Colonic mucosa (tissue), 4 donors: ENCODE results near the gene MTCL1. TPM values are rescaled to one million over a fixed set of nuclear protein-coding genes. Genes with fewer than 3 reads are reported as not detected.

Source experiments
- DNase-seq: peaks from one replicate; pipeline ENCODE4 v3.0.0-alpha.2; 2020
- H3K27ac ChIP-seq: fragments of 200-600 bp; one replicate; pipeline ENCODE4 v1.8.0; 2021
- H3K27me3 ChIP-seq: fragments of 200-600 bp; one replicate; pipeline ENCODE4 v1.8.0; 2021
- H3K36me3 ChIP-seq: fragments of 200-600 bp; one replicate; pipeline ENCODE4 v1.8.0; 2021
- H3K4me1 ChIP-seq: fragments of 200-600 bp; one replicate; pipeline ENCODE4 v1.8.0; 2021; ENCODE audit warnings: mild to moderate bottlenecking
- H3K4me3 ChIP-seq: fragments of 200-600 bp; one replicate; pipeline ENCODE4 v1.8.0; 2021
- H3K9ac ChIP-seq, 2 donors: one replicate each; pipeline ENCODE4 v1.7.0; 2013; ENCODE audit warnings: control low read depth in 2 of 2, low read depth in 2 of 2, low read length in 2 of 2
- H3K9me3 ChIP-seq: fragments of 200-600 bp; one replicate; pipeline ENCODE4 v1.8.0; 2021
- intact Hi-C: fragments of 100-400 bp; cut with DNase I; formaldehyde crosslinking; loops from one replicate; pipeline ENCODE4 v1.14.1; 2022
- total RNA-seq, 2 donors: library from RNA; stranded (reverse); fragmentation: NEBNext Ultra II Directional in 1 of 2; extraction: Animal tissue kit (Norgen Biotek cat#: 25700) in 1 of 2; gene quantifications; one replicate each; pipeline ENCODE4 v1.2.1, GENCODE V29; 2021
- TF ChIP-seq, protein P1 (sequence below): fragments of 200-600 bp; IDR thresholded peaks from one replicate; pipeline ENCODE4 v1.8.0; 2022; ENCODE audit warnings: antibody characterized with exemption, mild to moderate bottlenecking
- donor health status: healthy.
- donor health status: DM: no; HTN: no; CAD: no.
- donor health status: DM: no; HTN: no; CAD: no.

The MTCL1 gene
- total RNA-seq, 2 donors from 2014 or later: 2.3 to 20.8 TPM

DNA sequence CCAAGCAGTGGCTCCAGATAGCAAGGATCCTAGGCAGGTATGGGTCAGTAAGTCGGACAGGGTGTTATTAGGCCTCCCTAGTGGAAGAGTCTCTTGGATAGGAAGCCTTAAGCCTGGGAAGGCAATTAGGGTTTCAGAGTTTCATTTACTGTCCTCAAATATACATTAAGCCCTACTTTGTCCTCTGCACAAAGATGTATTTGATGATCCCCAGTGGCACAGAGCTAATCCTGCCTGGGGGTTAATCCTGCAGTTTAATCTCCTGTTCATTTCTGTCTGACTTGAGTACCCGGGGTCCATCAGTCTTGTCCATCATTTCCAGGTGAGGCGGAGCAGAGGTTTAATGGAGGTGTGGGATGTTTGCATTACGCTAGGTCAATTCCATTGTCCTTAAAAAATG is 62.0 kb downstream of the MTCL1 start:
- no peaks in the 10 kb centered on the region for H3K4me1 ChIP-seq
- no peak for DNase-seq
- H3K27ac ChIP-seq: no peak overlapping the region
- TF ChIP-seq, protein P1, sequence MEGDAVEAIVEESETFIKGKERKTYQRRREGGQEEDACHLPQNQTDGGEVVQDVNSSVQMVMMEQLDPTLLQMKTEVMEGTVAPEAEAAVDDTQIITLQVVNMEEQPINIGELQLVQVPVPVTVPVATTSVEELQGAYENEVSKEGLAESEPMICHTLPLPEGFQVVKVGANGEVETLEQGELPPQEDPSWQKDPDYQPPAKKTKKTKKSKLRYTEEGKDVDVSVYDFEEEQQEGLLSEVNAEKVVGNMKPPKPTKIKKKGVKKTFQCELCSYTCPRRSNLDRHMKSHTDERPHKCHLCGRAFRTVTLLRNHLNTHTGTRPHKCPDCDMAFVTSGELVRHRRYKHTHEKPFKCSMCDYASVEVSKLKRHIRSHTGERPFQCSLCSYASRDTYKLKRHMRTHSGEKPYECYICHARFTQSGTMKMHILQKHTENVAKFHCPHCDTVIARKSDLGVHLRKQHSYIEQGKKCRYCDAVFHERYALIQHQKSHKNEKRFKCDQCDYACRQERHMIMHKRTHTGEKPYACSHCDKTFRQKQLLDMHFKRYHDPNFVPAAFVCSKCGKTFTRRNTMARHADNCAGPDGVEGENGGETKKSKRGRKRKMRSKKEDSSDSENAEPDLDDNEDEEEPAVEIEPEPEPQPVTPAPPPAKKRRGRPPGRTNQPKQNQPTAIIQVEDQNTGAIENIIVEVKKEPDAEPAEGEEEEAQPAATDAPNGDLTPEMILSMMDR: no peak
- H3K36me3 ChIP-seq: no peaks in the 10 kb centered on the region
- no peaks in the 10 kb centered on the region for H3K27me3 ChIP-seq
- intact Hi-C loops: no loop called here
- H3K4me3 ChIP-seq: no peak overlapping the region
- H3K9ac ChIP-seq: no peak overlapping the region
- H3K9me3 ChIP-seq: no peaks in the 10 kb centered on the region

DNA sequence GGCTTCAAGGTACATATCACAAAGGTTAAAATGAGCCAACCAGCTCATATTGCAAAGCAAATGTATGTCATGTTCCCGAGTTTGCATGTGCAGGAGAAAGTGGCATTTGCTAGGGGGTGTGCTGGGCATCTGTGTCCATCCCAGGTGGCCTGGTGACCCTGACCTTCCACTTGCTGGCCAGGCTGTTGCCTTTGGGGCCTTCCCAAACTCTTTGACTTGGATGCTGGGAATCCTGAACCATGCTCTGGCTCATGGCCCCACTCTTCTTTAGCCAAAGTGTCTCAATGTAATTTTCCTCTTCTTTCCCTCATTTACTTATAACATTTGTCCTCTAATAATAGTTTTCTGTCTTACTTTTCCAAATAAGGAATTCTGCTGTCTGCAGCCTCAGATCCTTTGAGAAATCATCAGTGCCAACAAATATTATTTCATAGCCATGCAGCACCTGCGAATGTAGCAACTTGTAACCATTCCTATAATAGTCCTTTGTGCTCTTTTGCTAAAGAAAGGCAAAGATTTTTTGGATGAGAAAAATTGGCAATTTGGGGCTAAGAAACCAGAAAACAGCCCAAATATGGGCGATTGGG is 64.2 kb downstream of the MTCL1 start:
- no peak overlapping the region for H3K27ac ChIP-seq
- H3K36me3 ChIP-seq: no peaks in the 10 kb centered on the region
- no peaks in the 10 kb centered on the region for H3K9me3 ChIP-seq
- TF ChIP-seq, protein P1: no peak
- no peak overlapping the region for H3K9ac ChIP-seq
- no peaks in the 10 kb centered on the region for H3K4me1 ChIP-seq
- no peak for DNase-seq
- H3K27me3 ChIP-seq: no peaks in the 10 kb centered on the region
- H3K4me3 ChIP-seq: no peak overlapping the region
- intact Hi-C loops: no loop called here

DNA sequence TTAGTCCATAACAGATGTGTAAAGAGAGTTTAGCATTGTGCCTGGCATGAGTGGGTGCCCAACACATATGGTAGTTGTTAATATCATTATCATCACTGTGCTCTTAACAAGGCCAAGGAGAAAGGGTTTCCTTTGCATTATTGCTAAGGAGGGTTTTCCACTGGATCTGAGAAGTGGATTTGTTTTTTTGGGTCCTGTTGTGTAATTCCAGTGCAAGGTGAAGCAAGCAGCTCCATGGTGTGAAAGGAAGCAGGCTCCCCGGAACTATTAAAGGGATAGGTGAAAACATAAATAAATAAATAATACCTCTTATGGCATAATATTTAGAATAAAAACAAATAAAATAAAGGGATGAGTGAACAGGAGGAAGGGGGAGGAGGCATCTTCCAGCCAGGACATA is 65.3 kb downstream of the MTCL1 start:
- Histone ChIP-seq H3K9ac (no peak overlapping the region), H3K27me3 (no peaks in the 10 kb centered on the region), H3K27ac (no peak overlapping the region), H3K9me3 (no peaks in the 10 kb centered on the region), H3K4me3 (no peak overlapping the region), H3K4me1 (no peaks in the 10 kb centered on the region), H3K36me3 (no peaks in the 10 kb centered on the region)
- intact Hi-C loops: no loop called here
- TF ChIP-seq, protein P1: no peak
- no peak for DNase-seq

DNA sequence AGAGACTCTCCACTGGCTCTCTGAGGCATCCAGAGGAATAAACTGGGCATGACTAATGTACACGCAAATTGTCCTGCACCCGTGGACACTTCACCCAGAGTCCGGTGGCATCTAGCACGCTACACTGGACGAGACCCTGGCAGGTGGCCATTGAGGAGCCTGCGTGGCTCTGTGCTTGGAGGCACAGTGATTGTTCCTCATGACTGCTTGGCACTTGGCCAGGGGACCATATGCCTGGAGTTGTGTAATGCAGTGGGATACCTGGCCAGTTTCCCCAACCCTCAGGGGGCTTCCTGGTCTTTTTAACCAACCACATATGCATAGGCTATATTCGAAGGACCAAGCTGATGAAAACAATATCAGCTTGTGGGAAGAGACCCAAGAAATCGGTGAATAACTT is 66.6 kb downstream of the MTCL1 start:
- no peaks in the 10 kb centered on the region for H3K9me3 ChIP-seq
- no peaks in the 10 kb centered on the region for H3K27me3 ChIP-seq
- H3K4me1 ChIP-seq: no peaks in the 10 kb centered on the region
- TF ChIP-seq, protein P1: no peak
- no peak overlapping the region for H3K9ac ChIP-seq
- H3K27ac ChIP-seq: no peak overlapping the region
- no peak for DNase-seq
- no peak overlapping the region for H3K4me3 ChIP-seq
- intact Hi-C loops: no loop called here
- H3K36me3 ChIP-seq: no peaks in the 10 kb centered on the region

DNA sequence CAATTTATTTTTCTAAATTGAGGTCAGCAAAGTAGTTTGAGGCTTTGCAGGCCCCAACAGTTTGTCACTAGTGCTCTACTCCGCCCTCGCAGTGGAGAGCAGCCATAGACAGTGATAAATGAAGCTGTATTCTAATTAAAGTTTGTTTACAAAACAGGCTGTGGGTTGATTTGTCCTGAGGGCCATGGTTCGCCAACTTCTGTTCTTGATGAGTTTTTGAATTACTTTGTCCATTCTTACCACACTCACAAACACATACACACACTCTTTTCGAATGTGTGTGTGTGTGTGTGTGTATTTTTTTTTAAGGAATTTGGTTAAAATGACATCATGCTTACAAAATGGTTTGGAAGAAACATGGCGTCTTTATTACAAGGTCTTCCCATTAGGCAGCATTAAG is 68.6 kb downstream of the MTCL1 start:
- Histone ChIP-seq H3K9me3 (no peaks in the 10 kb centered on the region), H3K4me3 (no peak overlapping the region), H3K27me3 (no peaks in the 10 kb centered on the region), H3K4me1 (no peaks in the 10 kb centered on the region), H3K9ac (no peak overlapping the region), H3K36me3 (no peaks in the 10 kb centered on the region), H3K27ac (no peak overlapping the region)
- TF ChIP-seq, protein P1: no peak
- intact Hi-C loops: no loop called here
- DNase-seq: no peak
